GM12878 (cell line): Measurements from ENCODE around the gene GARIN3. TPM values are rescaled to one million over a fixed set of nuclear protein-coding genes. Genes with fewer than 3 reads are reported as not detected.

Experiments used
- ATF7 ChIP-seq: fragments of 450-650 bp; IDR thresholded peaks from 2 replicates; pipeline ENCODE4 v1.6.1; 2016; ENCODE audit warnings: low read depth, mild to moderate bottlenecking
- EP300 ChIP-seq, 2 experiments: fragments of 150-350 bp in 1 of 2; IDR thresholded peaks; 2 replicates each; pipeline ENCODE4 v1.6.1; 2011 to 2012; ENCODE audit warnings: low read depth in 2 of 2, low read length in 2 of 2, borderline replicate concordance in 1 of 2, improper control_type of control experiment in 1 of 2, inconsistent platforms in 1 of 2; ENCODE audit not compliant: control insufficient read depth in 1 of 2
- EZH2 ChIP-seq: IDR thresholded peaks from 2 replicates; pipeline ENCODE4 v1.6.1; 2012; ENCODE audit warnings: low read depth, mild to moderate bottlenecking, control low read depth, inconsistent platforms, low read length, borderline replicate concordance; ENCODE audit not compliant: control insufficient read depth
- FOS ChIP-seq: IDR thresholded peaks from 3 replicates; pipeline ENCODE4 v1.6.1; 2011; ENCODE audit warnings: borderline replicate concordance; ENCODE audit not compliant: insufficient read length; ENCODE audit errors: extremely low read depth
- LARP7 ChIP-seq: fragments of 450-650 bp; IDR thresholded peaks from 2 replicates; pipeline ENCODE4 v1.6.1; 2017; ENCODE audit warnings: mild to moderate bottlenecking
- NFIC ChIP-seq: IDR thresholded peaks from 2 replicates; pipeline ENCODE4 v1.6.1; 2012; ENCODE audit warnings: low read depth, mild to moderate bottlenecking, inconsistent platforms, low read length, moderate library complexity
- NR2F1 ChIP-seq: fragments of 450-650 bp; conservative IDR thresholded peaks from 2 replicates; pipeline ENCODE4 v1.6.1; 2017; ENCODE audit warnings: mild to moderate bottlenecking
- POU2F2 ChIP-seq: IDR thresholded peaks from 3 replicates; pipeline ENCODE4 v1.6.1; 2011; ENCODE audit warnings: low read depth, mild to moderate bottlenecking, low read length, borderline replicate concordance
- RELA ChIP-seq: fragments of 450-650 bp; IDR thresholded peaks from 2 replicates; pipeline ENCODE4 v1.8.0; 2014; ENCODE audit warnings: borderline replicate concordance; ENCODE audit not compliant: partially characterized antibody
- RUNX3 ChIP-seq: IDR thresholded peaks from 2 replicates; pipeline ENCODE4 v1.6.1; 2012; ENCODE audit warnings: low read length, inconsistent platforms
- SP1 ChIP-seq: IDR thresholded peaks from one replicate; pipeline ENCODE4 v1.6.1; 2011; ENCODE audit warnings: low read depth, low read length
- TCF7 ChIP-seq: IDR thresholded peaks from 2 replicates; pipeline ENCODE4 v1.6.1; 2014; ENCODE audit warnings: antibody characterized with exemption, borderline replicate concordance
- ZSCAN29 ChIP-seq: fragments of 450-650 bp; IDR thresholded peaks from 2 replicates; pipeline ENCODE4 v1.6.1; 2017; ENCODE audit warnings: mild to moderate bottlenecking, moderate library complexity
- polyA plus RNA-seq, 11 experiments: library from polyadenylated mRNA; depleted of rRNA in 4 of 11; unstranded in 6 of 11; stranded (reverse) in 5 of 11; fragments of >200 nt; fragmentation: Nextera tagmentation in 4 of 11; fragmentation: Illumina TruSeq in 1 of 11; extraction: Ambion mirVana in 4 of 11; extraction: Trizol in 1 of 11; gene quantifications; 1 replicate in 1 of 11; 2 replicates in 10 of 11; pipeline versions ENCODE4 v1.2.1 to v1.2.3, GENCODE V29; 2011 to 2016; ENCODE audit warnings: inconsistent platforms in 2 of 11, missing spikeins in 2 of 11, low read depth in 1 of 11
- total RNA-seq, 4 experiments: library from RNA; depleted of rRNA in 3 of 4; stranded (reverse); fragments of >200 nt in 3 of 4; fragmentation: Illumina TruSeq in 1 of 4; extraction: Trizol in 1 of 4; gene quantifications; 2 replicates each; pipeline versions ENCODE4 v1.2.1 to v1.2.3, GENCODE V29; 2013 to 2021
- TF ChIP-seq, protein P1 (sequence below): fragments of 450-650 bp; IDR thresholded peaks from 2 replicates; pipeline ENCODE4 v1.6.1; 2017; ENCODE audit warnings: mild to moderate bottlenecking, low read depth, inconsistent platforms; ENCODE audit not compliant: poor library complexity, severe bottlenecking
- TF ChIP-seq, protein P2 (sequence below): fragments of 450-650 bp; IDR thresholded peaks from 2 replicates; pipeline ENCODE4 v1.6.1; 2014; ENCODE audit warnings: mild to moderate bottlenecking
- TF ChIP-seq, protein P3 (sequence below): fragments of 450-650 bp; IDR thresholded peaks from 2 replicates; pipeline ENCODE4 v1.6.1; 2017; ENCODE audit warnings: mild to moderate bottlenecking, moderate library complexity
- TF ChIP-seq, protein P4 (sequence below): IDR thresholded peaks from 2 replicates; pipeline ENCODE4 v1.6.1; 2011; ENCODE audit warnings: mild to moderate bottlenecking, low read depth, low read length, moderate library complexity; ENCODE audit not compliant: insufficient replicate concordance
- TF ChIP-seq, protein P5 (sequence below): fragments of 450-650 bp; conservative IDR thresholded peaks from 2 replicates; pipeline ENCODE4 v1.6.1; 2017; ENCODE audit warnings: mild to moderate bottlenecking, moderate library complexity

GARIN3 gene
- total and polyA plus RNA-seq, 10 of the 15 experiments (the other 5 are each of a cell fraction or from before 2014, with no cell fraction given): 0.15 TPM; not detected in 9

DNA sequence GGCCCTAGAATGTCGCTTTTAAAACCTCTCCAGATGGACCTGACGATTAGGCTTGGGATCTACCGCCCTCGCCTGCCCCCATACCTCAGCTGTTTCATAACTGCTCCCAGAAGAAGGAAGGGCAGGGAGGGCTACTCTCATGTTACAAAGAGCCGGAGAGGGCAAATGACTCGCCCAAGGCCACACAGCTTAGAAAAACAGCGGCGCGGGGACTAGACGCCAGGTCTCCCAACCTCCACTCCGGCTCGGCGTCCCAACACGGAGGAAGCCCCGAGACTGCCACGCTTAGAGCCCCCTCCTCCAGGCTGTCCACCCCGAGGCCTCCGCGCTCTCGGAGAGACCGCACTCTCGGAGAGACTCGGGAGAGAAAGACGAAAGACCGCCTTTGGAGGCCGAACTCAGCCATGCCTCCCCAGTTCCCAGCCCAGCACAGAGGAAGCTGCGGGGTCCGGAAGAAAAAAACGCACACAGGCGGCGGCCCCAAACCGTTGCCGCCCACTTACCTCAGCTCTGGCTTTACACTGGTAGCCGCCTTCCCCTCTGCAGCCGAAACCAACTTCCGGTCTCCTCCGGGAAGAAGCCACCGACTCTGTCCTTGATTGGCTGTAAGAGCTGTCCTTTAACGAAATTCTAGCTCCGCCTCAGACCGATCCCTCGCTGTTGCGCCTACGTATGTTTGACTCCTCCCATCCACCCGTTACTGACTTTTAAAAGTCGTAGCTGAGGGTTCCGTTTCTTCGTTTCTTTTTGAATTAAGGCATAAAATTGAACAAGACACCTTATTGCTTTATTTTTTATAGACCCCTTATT is 23.5 kb downstream of the GARIN3 start, which contains the start of gene MED7 (continued):
- TF ChIP-seq RELA (no peak), EZH2 (no peak), RUNX3 (peak; percentile 67), ATF7 (peak; percentile 49; the same call in 1 of the 2 replicates), LARP7 (peak; percentile 76), EP300 (IDR thresholded peaks at IDR 0.05; ENCODE audit: borderline replicate concordance in 1 of 2, control insufficient read depth in 1 of 2, low read depth in 2 of 2, low read length in 2 of 2) (no peak), POU2F2 (peak; percentile 60; the same call in 1 of the 3 replicates), NFIC (no peak), NR2F1 (peak; percentile 35; the same call in 1 of the 2 replicates), ZSCAN29 (0 out of 2 replicates have a peak, but pooled peaks have one; percentile 22), TCF7 (no peak), SP1 (peak; percentile 88), FOS (peak; percentile 24)
- TF ChIP-seq, protein P1, sequence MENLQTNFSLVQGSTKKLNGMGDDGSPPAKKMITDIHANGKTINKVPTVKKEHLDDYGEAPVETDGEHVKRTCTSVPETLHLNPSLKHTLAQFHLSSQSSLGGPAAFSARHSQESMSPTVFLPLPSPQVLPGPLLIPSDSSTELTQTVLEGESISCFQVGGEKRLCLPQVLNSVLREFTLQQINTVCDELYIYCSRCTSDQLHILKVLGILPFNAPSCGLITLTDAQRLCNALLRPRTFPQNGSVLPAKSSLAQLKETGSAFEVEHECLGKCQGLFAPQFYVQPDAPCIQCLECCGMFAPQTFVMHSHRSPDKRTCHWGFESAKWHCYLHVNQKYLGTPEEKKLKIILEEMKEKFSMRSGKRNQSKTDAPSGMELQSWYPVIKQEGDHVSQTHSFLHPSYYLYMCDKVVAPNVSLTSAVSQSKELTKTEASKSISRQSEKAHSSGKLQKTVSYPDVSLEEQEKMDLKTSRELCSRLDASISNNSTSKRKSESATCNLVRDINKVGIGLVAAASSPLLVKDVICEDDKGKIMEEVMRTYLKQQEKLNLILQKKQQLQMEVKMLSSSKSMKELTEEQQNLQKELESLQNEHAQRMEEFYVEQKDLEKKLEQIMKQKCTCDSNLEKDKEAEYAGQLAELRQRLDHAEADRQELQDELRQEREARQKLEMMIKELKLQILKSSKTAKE: no peak
- TF ChIP-seq, protein P2, sequence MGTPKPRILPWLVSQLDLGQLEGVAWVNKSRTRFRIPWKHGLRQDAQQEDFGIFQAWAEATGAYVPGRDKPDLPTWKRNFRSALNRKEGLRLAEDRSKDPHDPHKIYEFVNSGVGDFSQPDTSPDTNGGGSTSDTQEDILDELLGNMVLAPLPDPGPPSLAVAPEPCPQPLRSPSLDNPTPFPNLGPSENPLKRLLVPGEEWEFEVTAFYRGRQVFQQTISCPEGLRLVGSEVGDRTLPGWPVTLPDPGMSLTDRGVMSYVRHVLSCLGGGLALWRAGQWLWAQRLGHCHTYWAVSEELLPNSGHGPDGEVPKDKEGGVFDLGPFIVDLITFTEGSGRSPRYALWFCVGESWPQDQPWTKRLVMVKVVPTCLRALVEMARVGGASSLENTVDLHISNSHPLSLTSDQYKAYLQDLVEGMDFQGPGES: peak; percentile 56
- TF ChIP-seq, protein P3, sequence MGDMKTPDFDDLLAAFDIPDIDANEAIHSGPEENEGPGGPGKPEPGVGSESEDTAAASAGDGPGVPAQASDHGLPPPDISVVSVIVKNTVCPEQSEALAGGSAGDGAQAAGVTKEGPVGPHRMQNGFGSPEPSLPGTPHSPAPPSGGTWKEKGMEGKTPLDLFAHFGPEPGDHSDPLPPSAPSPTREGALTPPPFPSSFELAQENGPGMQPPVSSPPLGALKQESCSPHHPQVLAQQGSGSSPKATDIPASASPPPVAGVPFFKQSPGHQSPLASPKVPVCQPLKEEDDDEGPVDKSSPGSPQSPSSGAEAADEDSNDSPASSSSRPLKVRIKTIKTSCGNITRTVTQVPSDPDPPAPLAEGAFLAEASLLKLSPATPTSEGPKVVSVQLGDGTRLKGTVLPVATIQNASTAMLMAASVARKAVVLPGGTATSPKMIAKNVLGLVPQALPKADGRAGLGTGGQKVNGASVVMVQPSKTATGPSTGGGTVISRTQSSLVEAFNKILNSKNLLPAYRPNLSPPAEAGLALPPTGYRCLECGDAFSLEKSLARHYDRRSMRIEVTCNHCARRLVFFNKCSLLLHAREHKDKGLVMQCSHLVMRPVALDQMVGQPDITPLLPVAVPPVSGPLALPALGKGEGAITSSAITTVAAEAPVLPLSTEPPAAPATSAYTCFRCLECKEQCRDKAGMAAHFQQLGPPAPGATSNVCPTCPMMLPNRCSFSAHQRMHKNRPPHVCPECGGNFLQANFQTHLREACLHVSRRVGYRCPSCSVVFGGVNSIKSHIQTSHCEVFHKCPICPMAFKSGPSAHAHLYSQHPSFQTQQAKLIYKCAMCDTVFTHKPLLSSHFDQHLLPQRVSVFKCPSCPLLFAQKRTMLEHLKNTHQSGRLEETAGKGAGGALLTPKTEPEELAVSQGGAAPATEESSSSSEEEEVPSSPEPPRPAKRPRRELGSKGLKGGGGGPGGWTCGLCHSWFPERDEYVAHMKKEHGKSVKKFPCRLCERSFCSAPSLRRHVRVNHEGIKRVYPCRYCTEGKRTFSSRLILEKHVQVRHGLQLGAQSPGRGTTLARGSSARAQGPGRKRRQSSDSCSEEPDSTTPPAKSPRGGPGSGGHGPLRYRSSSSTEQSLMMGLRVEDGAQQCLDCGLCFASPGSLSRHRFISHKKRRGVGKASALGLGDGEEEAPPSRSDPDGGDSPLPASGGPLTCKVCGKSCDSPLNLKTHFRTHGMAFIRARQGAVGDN: peak; percentile 29; the same call in 1 of the 2 replicates
- TF ChIP-seq, protein P4, sequence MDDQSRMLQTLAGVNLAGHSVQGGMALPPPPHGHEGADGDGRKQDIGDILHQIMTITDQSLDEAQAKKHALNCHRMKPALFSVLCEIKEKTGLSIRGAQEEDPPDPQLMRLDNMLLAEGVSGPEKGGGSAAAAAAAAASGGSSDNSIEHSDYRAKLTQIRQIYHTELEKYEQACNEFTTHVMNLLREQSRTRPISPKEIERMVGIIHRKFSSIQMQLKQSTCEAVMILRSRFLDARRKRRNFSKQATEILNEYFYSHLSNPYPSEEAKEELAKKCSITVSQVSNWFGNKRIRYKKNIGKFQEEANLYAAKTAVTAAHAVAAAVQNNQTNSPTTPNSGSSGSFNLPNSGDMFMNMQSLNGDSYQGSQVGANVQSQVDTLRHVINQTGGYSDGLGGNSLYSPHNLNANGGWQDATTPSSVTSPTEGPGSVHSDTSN: peak; percentile 97
- TF ChIP-seq, protein P5, sequence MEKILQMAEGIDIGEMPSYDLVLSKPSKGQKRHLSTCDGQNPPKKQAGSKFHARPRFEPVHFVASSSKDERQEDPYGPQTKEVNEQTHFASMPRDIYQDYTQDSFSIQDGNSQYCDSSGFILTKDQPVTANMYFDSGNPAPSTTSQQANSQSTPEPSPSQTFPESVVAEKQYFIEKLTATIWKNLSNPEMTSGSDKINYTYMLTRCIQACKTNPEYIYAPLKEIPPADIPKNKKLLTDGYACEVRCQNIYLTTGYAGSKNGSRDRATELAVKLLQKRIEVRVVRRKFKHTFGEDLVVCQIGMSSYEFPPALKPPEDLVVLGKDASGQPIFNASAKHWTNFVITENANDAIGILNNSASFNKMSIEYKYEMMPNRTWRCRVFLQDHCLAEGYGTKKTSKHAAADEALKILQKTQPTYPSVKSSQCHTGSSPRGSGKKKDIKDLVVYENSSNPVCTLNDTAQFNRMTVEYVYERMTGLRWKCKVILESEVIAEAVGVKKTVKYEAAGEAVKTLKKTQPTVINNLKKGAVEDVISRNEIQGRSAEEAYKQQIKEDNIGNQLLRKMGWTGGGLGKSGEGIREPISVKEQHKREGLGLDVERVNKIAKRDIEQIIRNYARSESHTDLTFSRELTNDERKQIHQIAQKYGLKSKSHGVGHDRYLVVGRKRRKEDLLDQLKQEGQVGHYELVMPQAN: peak; percentile 69
